DMS153 treated with DMSO at 0.1 percent for 48 hours (cell line): Measurements from ENCODE around the gene BRI3.

Experiments used
- DNase-seq: peaks from one replicate; lab custom pipeline; 2025; ENCODE audit not compliant: unreplicated experiment; lab: John Stamatoyannopoulos, UW

The BRI3 gene, protein sequence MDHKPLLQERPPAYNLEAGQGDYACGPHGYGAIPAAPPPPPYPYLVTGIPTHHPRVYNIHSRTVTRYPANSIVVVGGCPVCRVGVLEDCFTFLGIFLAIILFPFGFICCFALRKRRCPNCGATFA

DNA sequence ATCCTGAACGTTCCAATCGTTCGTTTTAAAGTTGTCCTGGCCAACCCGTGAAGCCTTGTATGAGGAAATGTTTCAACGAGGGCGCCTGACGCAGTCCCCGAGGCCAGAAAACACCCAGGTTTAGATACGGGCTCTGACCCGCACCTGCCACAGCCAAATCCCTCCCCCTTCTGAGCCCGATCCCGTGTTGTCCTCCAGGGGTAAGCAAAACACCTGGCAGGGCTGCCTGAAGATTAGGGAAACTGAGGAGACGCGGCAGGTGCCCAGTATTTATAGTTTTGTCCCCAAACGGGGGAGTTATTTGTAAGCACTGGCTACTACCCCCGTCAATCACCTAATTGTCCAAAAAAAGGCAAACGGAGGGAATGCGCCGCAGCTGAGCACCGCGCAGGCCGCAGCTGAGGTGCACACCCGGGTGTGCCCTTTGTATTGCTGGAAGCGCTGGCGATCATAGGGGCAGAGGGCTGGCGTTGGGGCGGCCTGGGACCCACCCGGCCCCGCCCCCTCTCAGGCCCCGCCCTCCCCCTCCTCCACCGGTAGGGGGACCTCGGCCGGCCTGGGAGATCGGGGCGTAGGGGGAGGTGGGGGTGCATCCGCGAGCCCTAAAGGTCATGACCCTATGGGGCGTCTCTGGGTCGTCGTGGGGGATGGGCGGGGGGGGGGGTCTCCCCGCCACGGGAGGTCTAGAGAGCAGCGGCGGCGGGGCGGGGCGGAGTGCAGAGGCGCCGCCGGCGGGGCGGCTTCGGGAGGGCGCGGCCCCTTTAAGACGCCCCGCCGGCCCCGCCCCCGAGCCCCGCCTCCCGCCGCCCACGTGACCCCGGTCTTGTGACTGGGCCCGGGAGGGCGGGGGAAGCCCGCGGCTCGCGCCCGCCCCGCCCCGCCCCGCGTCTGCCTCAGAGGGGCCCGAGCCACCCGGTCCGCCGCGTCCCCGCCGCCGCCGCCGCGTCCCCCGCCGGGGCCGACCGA is at the start of gene BRI3:
BRI3 (plus strand) TSS at position 896 of the 966 bp plus-strand sequence. CDS start 110 bp downstream, outside the sequence.
- DNase-seq = peak; percentile 88

DNA sequence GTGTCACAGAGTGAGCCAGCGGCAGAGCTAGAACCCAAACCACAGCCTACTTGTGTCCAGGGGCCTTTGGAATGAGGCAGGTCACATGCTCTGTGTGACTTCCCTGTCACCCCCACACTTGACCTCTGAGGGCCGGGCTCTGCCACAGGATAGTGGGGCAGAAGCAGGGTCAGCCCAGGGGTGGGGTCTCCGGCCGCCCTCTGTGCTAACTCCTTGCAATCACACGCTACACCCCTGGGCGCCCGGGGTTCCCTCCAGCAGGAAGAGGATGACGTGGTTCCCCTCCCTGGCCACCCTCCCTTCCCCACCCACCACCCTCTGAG is 49.3 kb upstream of the BRI3 start:
- DNase-seq = no peak

DNA sequence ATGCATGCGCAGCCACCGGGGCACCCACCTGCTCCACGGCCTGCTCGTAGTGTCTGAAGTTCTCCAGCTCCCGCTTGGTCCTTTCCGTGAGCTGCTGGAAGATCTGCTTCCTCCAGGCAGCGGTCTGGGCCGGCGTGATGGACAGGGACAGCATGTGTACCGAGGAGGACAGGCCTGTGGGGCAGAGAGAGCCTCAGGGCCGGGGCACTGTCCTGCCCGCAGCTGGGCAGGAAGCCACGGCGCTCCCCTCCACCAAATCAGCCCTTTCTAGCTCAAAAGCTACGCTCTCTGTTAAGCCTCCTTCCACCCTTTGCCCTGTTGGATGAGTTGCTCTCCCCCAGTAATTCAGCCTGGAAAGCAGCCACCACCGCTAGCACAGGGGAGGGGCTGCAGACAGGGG is 48.7 kb upstream of the BRI3 start:
- DNase-seq = no peak

DNA sequence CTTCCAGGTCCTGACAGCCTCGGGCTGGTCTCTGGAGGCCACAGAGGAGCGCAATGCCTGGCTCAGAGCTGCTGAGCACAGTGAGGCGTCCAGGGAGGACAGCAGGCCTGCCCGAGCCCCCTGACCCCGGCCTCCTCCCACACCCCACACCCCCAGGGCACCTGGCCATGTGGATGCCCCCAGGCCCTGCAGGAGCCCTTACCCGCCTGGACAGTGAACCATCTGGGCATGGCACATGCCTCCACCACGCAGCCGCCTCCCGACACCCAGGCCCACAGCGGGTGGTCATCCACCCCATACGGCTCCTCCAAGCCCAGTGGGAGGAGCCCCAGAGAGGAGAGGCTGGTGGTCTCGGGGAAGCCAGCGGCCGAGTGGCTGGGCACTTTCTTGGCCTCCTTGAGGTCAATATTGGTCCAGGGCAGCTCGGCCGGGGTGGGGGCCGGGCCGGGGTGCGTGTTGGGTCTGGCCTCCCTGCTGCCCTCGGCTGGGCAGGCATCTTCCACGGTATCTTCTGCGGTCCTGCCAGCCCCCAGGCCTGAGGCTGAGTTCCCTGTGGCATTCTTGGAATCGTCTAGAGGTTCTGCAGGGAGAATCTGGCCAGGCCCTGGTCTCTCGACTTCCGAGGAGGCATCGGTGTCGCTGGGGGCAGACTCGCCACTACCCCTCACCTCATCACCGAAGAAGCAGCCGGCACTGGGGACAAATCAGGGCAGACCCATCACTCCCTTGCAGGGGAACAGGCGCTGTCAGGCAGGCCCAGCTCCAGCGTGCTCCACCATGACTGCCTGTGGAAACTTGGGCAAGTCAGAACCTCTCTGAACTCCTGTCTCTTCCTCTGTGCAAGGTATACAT is 48.0 kb upstream of the BRI3 start:
- no peak for DNase-seq

DNA sequence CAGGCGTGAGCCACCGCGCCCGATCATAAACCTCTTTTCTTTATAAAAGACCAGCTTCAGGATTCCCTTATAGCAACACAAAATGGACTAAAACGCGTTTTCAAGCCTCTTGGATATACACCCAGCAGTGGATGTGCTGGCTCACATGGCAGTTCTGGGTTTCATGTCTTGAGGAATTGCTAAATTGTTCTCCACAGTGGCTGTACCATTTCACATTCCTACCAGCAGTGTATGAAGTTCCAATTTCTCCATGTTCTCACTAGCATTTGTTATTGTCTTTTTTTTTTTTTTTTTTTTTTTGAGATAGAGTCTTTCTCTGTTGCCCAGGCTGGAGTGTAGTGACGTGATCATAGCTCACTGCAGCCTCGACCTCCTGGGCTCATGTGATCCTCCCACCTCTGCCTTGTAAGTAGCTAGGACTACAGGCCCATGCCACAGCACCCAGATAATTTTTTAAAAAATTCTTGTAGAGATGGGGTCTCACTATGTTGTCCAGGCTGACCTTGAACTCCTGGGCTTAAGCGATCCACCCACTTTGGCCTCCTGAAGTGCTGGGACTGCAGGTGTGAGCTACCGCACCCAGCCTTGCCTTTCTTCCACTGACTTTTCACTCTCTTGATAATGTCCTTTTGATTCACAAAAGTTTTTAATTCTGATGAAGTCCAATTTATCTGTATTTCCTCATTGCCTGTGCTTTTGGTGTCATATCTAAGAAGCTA is 46.9 kb upstream of the BRI3 start:
- no peak for DNase-seq

DNA sequence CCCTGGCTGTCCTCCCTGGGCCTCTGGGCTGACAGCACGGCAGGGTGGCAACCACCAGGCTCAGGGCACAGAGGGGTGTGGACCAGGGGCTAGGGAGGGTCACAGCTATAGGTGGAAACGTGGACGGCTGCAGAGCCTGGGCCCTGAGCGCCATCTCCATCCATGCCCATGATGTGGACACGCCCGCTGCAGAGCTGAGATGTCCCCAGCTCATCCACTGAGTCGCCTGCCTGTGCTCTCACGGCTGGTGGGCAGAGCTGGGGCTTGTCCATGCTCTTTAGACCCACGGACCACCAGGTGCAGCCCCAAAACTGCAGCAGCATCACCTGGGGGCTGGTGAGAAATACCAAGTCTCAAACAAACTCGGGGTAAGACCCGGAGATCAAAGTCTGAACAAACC is 45.6 kb upstream of the BRI3 start:
- DNase-seq = no peak

DNA sequence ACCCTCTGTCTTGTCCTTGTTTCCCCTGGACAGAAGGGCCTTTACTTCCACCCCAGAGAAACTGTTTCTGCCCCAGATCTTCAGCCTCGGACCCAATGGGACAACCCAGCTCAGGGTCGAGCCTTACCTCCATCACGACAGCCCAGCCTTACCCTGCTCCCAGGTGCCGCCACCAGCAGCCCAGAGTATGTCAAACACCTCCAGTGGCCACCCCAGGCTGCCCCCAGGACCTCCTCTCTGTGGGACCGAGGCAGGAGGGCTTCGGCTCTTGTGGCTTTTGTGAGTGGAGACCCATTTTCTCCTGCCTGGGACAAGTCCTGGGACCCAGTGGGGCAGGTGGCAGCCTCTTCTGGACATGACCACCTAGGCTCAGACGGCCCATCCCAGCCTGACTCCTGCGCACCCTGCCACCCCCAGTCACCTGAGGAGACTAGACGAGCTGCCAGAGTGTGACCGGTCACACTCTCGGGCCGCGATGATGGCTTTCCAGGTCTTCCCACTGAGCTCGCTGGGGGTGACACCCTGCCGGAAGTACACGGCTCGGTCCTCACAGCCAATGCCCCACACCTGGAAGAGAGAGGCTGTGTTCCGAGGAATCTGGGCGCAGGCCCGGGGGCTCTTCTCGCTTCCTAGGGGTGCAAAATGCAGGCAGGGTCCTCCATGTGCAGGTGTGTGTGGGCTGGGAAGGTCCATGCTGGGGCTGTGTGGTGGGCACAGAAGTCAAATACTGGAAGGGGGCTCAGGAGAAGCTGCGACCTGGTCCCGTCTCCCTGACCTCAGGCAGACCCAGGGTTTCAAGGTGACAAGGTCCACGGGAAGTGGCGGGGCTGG is 44.9 kb upstream of the BRI3 start:
- no peak for DNase-seq

DNA sequence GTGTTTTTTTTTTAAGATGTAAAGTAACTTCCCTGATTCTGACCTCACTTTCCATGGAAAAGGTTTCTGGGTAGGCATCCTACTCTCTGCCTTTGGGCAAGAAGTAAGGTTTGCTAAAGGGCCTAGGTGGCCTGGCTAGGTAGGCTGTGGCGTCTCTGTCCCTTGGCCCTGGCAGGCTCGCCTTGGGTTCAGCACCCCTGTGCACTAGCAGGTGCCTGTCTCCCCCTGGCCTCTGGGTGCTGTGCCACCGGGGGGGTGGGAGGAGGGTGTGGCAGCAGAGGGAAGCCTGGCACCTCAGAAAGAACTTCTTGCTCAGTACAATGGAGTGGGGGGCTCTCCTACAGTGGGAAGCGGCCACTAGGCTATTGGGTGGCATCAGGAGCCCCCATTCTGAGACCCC is 43.4 kb upstream of the BRI3 start:
- DNase-seq = no peak

DNA sequence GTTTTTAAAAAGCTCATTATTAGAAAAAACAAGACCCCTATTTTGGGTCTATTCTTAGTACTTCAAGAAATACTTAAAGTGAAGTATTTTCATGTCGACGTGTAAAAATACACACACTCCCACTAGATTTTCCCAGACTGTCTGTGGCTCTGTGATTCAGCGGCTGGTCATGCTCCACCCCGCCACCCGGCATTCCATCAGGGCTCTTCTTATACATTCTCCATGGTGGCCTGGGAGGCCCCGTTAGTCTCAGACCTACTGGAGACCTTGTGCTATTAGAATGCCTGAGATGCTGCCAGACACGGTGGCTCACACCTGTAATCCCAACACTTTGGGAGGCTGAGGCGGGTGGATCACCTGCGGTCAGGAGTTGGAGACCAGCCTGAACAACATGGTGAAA is 42.5 kb upstream of the BRI3 start:
- DNase-seq = no peak

DNA sequence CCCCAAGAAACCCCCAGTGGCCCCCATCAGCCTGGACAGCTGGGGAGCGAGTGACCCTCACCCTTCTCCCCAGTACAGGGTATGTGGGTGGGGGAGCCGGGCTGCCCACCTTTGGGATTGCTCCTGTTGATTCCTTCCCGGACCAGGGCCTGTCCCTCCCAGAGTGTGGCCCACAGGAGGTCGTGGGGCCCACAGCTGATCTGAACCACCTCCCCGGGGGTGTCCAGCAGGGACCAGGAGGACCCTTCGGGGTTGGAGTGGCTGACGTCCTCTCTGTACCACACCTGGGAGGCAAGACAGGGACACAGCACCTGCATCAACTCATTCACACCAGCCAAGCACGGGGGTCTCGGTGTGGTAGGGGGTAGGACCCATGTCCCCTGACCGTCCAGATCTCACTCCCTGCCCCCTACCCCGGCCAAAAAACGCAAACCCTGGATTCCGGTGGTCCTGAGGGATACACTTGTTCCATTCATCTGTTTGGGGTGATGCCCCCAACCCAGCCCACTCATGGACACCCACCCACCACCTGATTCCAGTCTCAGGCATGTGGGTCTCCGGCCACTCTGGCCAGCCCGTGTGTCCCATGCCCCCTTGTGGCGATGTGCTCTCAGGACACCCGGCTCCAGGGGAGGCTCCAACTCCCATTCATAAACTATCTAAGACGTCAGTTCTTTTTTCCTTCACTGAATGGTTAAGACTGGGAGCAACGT is 40.4 kb upstream of the BRI3 start:
- DNase-seq = no peak

DNA sequence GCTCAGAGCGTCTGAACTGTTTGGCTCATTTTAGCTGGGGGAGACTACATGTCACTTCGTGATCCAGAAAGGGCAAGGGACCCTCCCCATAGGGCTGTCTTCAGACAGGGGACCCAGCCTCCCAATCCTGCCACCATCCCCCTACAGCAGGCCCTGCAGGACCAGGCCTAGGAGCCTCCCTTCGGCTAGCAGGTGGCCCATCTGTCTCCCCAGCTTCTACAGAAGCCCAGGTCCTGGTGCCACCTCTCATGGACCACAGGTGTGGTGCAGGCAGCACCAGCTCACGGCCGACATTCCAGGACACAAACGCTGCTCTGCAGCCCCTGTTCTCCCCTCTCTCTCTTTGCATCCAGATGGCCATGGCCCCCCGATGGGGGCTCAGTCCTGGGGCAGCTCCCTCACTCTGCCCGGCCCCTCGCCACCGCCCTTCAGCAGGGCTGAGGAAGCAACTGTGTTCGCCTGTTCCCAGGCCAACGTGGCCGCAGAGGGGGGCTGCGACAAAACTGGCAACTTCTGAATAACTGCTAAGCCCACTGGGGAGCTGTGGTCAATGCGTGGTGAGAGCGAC is 39.7 kb upstream of the BRI3 start:
- no peak for DNase-seq

DNA sequence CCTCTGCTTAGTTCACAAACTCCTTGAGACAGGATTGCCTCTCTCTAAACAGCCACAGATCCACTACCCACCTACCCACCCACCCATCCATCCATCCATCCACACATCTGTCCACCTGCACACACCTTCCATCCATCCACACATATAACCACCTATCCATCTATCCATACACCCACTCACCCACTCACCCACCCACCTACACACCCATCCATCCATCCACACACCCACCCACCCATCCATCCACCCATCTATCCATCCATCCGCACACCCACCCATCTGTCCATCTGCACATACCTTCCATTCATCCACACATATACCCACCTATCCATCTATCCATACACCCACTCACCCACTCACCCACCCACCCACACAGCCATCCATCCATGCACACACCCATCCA is 39.1 kb upstream of the BRI3 start:
- DNase-seq = no peak

DNA sequence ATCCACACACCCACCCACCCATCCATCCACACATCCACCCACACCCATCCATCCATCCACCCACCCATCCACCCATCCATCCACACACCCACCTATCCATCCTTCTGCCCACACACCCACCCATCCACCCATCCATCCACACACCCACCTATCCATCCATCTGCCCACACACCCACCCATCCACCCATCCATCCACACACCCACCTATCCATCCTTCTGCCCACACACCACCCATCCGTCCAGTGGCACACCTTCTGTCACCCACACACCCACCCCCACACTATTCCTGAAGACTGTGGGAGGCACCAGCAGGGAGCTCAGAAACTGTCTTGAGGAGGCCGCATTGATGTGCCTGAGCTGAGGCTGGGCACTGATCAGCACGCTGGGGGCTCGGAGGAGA is 38.6 kb upstream of the BRI3 start:
- no peak for DNase-seq

DNA sequence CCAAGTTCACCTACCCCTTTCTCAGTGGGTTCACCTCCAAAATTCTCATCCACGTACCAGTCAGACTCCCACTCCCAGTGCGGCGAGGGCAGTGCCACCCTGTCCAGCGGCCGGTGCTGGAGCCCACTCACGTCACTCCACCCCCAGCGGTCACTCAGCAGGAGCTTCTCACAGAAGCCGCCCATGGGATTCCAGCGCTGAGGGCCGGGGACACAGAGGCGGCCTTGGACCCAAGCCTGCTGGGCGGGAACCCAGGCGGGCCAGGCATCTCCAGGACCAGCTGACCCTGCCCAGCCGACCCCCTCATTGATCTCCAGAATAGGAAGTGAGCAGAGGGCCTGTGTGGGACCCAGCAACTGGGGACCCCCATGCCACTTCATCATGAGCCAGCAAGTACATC is 36.6 kb upstream of the BRI3 start:
- DNase-seq = no peak

DNA sequence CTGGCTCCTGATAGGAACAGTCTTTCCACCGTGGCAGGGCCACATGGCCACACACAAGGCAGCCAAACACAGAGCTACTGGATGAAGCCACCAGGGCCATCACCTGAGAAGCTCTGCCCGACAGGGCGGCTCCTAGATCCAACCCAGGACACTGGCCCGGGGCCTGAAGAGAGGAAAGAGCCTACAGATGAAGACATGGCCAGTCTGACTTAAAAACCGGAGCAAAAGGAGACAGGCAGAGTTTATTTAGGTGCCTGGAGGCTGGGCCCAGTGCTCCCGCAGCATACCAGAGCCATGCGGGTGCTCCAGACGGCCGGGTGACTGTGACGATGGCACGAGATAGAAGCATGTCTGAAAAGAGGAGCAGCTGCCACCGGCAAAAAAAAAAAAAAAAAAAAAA is 33.3 kb upstream of the BRI3 start:
- DNase-seq = no peak

DNA sequence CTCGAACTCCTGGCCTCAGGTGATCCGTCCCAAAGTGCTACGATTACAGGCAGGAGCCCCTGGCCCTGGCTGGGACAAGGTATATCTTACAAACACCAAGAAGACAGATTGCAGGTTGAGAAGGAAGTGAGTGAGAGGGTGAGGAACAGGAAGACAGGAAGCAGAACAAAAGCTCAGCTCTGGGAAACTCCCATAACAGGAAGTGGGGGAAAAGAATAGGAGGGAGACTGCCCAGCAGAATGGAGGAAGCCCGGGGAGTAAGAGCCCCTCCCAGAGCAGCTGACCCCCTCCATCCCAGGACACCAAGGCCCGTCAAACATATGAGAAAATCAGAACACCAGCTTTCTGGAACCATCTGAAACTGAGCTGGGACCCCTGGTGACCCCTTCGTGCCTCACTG is 32.4 kb upstream of the BRI3 start:
- no peak for DNase-seq

DNA sequence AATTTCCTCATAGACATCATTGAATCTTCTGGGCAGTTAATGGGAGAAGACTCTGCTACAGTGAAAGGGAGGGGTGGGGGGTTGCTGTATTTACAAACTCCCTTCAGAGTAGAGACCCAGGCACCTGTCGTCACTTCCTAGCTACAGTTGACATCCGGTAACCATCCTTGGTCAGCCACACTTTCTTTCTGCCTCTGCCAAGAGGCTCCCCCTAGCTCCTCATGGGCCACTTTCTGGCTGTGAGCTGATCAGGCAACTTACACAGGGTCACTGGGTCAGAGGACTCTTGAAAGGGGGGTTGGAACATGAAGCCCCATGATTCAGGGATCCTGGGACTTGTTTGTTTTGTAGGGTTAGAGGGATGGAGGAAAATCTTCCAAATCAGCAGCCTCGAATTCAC is 30.7 kb upstream of the BRI3 start:
- DNase-seq = no peak

DNA sequence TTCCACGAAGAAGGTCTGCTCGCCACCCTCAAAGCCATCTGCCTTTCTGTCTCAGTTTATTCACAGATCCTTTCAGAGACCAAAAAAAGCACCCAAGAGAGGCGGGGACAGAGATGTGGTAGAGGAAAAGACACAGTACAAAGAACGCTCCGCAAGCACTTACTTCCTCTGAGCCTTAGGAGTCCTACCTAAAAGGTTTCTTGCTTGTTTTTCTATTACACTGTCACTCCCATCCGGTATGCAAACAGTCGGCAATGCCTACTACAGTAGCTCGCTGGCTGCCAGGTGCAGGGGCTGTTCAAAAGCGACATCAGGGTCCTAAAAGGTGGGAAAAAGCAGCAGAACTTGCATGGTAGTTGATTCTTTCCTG is 30.3 kb upstream of the BRI3 start:
- no peak for DNase-seq

DNA sequence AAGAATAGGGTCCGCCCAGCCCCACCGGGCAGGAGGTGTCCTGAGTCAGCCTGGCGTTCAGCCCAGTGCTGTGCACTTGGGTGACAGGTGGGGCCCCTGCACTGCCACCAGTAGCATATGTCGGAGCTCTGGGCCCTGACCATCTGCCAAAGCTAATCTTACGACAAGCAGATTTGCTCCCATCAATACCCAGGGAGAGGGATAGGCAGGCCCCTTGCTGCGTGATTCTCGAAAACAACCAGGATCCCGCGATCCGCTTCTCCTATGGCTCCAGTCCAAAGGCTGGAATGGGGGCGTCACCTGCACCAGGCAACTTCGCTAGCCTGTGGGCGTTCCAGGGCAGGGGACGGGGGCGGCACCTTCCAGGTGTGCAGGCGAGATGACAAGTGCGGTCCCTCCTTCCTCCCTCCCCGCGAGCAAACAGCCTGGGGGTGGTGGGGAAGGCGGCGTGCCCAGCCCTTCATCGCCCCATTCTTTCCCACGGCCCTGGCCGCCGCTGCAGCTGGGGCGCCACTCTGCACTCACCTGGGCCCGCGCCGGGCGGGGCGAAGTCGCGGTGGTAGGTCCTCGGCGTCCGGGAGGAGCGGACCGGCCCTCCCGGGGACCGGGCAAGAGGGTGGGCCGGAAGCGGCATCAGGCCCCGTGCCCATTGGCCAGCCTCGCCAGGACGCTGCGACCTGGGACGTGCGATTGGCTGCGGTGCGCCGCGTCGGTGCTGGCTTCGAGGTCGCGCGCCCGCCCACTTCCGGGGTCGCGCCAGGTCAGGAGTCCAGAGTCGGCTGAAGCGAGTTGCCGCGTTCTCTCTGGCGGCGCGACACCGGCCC is 29.7 kb upstream of the BRI3 start, which contains the start of gene TECPR1:
TECPR1 (minus strand) TSS at position 632 of the 824 bp plus-strand sequence. CDS start 6,086 bp downstream, outside the sequence.
- peak; percentile 84 for DNase-seq
